SIG-M5 (cell line): ENCODE results near the gene HTT.

Experiments used
- DNase-seq: peaks from one replicate; lab custom pipeline; 2025; lab: John Stamatoyannopoulos, UW

The HTT gene

GRCh38 chr4:3201718-3202702 is 127.5 kb downstream of the HTT start:
- no peak for DNase-seq

GRCh38 chr4:3202836-3203820 is 128.6 kb downstream of the HTT start:
- DNase-seq = no peak

- DNase-seq = no peak
Measured at GRCh38 chr4:3203971-3204431, 129.5 kb downstream of the HTT start.

GRCh38 chr4:3205995-3206394 is 131.5 kb downstream of the HTT start:
- no peak for DNase-seq

GRCh38 chr4:3206439-3207100 is 132.1 kb downstream of the HTT start:
- DNase-seq = no peak

GRCh38 chr4:3207531-3208037 is 133.1 kb downstream of the HTT start:
- DNase-seq = no peak

- no peak for DNase-seq
Measured at GRCh38 chr4:3208826-3209225, 134.3 kb downstream of the HTT start.

- no peak for DNase-seq
Measured at GRCh38 chr4:3209551-3210325, 135.3 kb downstream of the HTT start.

GRCh38 chr4:3210467-3210866 is 136.0 kb downstream of the HTT start:
- no peak for DNase-seq

GRCh38 chr4:3211866-3212265 is 137.4 kb downstream of the HTT start:
- DNase-seq = no peak

- DNase-seq = no peak
Measured at GRCh38 chr4:3212391-3213105, 138.1 kb downstream of the HTT start.

- no peak for DNase-seq
Measured at GRCh38 chr4:3213106-3213425, 138.6 kb downstream of the HTT start.

- no peak for DNase-seq
Measured at GRCh38 chr4:3213661-3214250, 139.3 kb downstream of the HTT start.

- DNase-seq = no peak
Measured at GRCh38 chr4:3215256-3215655, 140.8 kb downstream of the HTT start.

- DNase-seq = no peak
Measured at GRCh38 chr4:3215733-3216132, 141.3 kb downstream of the HTT start.

- no peak for DNase-seq
Measured at GRCh38 chr4:3217266-3217665, 142.8 kb downstream of the HTT start.

- no peak for DNase-seq
Measured at GRCh38 chr4:3217771-3218170, 143.3 kb downstream of the HTT start.

GRCh38 chr4:3218824-3219760 is 144.6 kb downstream of the HTT start:
- no peak for DNase-seq
